Measurements from ENCODE around the gene SLK. TPM values are rescaled to one million over a fixed set of nuclear protein-coding genes. Genes with fewer than 3 reads are reported as not detected.
A peak's percentile ranks its signal among the peaks of the same experiment; 100 is the strongest.

SLK gene
- polyA plus RNA-seq (ENCODE audit: insufficient read length): 26.7 TPM

- peak; percentile 69 for DNase-seq (ENCODE audit: low read depth)
Measured at GRCh38 chr10:103966671-103967447, at the start of gene SLK. Gene SLK (plus strand): TSS chr10:103967140. CDS start chr10:103967746, 606 bp downstream.

- no peak for DNase-seq (ENCODE audit: low read depth)
Measured at GRCh38 chr10:103917302-103918052, 49.5 kb upstream of the SLK start.

GRCh38 chr10:103918053-103918846, 48.7 kb upstream of the SLK start, which contains the start of gene STN1:
Gene STN1 (minus strand): TSS chr10:103918184. CDS start chr10:103917594, 590 bp downstream.
- peak; percentile 84 for DNase-seq (ENCODE audit: low read depth)

GRCh38 chr10:103919648-103920025, 47.3 kb upstream of the SLK start:
- DNase-seq (ENCODE audit: low read depth): no peak

- no peak for DNase-seq (ENCODE audit: low read depth)
Measured at GRCh38 chr10:103921248-103921647, 45.7 kb upstream of the SLK start.

- DNase-seq (ENCODE audit: low read depth): no peak
Measured at GRCh38 chr10:103921750-103922195, 45.2 kb upstream of the SLK start.

- DNase-seq (ENCODE audit: low read depth): no peak
Measured at GRCh38 chr10:103922659-103923058, 44.3 kb upstream of the SLK start.

- no peak for DNase-seq (ENCODE audit: low read depth)
Measured at GRCh38 chr10:103923502-103923901, 43.4 kb upstream of the SLK start.

GRCh38 chr10:103925591-103925990, 41.3 kb upstream of the SLK start:
- DNase-seq (ENCODE audit: low read depth): no peak

GRCh38 chr10:103926722-103927319, 40.1 kb upstream of the SLK start:
- DNase-seq (ENCODE audit: low read depth): no peak

- no peak for DNase-seq (ENCODE audit: low read depth)
Measured at GRCh38 chr10:103928784-103929183, 38.2 kb upstream of the SLK start.

GRCh38 chr10:103929381-103929921, 37.5 kb upstream of the SLK start:
- DNase-seq (ENCODE audit: low read depth): no peak

- no peak for DNase-seq (ENCODE audit: low read depth)
Measured at GRCh38 chr10:103930449-103930848, 36.5 kb upstream of the SLK start.

GRCh38 chr10:103930881-103931280, 36.1 kb upstream of the SLK start:
- DNase-seq (ENCODE audit: low read depth): no peak

GRCh38 chr10:103931603-103932002, 35.3 kb upstream of the SLK start:
- no peak for DNase-seq (ENCODE audit: low read depth)

GRCh38 chr10:103932271-103932670, 34.7 kb upstream of the SLK start:
- DNase-seq (ENCODE audit: low read depth): no peak

GRCh38 chr10:103932971-103933370, 34.0 kb upstream of the SLK start:
- no peak for DNase-seq (ENCODE audit: low read depth)

- no peak for DNase-seq (ENCODE audit: low read depth)
Measured at GRCh38 chr10:103933557-103934121, 33.3 kb upstream of the SLK start.

GRCh38 chr10:103934308-103934707, 32.6 kb upstream of the SLK start:
- DNase-seq (ENCODE audit: low read depth): no peak

- DNase-seq (ENCODE audit: low read depth): no peak
Measured at GRCh38 chr10:103936022-103936421, 30.9 kb upstream of the SLK start.

- DNase-seq (ENCODE audit: low read depth): no peak
Measured at GRCh38 chr10:103939522-103939921, 27.4 kb upstream of the SLK start.
